Neural cell (in vitro differentiated cells): ENCODE measurements around the gene ATF6.

Experiments used
- POLR2AphosphoS5 ChIP-seq: IDR thresholded peaks from 2 replicates; pipeline ENCODE4 v1.6.1; 2012
- TAF1 ChIP-seq: IDR thresholded peaks from 2 replicates; pipeline ENCODE4 v1.6.1; 2012; ENCODE audit warnings: low read depth
- TF ChIP-seq, protein P1 (sequence below): fragments of 450-650 bp; IDR thresholded peaks from 2 replicates; pipeline ENCODE4 v1.5.1; 2014; ENCODE audit warnings: antibody characterized with exemption, mild to moderate bottlenecking, moderate library complexity; ENCODE audit not compliant: poor library complexity, severe bottlenecking

DNA sequence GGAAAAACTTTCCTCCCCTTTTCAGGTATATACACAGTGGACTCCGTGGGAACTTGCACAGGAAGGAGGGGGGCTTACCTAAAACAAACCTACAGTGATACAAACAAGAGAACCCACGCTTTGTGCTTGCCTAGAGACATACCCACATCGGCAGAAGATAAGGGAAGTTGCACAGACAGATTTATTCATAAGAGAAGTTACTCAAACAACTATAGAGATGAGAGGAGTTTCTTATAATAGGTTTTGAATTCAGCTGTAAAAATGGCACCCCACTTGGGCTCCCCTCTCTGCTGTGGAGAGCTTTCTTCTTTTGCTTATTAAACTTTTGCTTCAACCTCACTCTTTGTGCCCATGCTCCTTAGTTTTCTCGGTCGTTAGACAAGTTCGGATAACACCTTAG lies 18.3 kb upstream of the ATF6 start:
- TF ChIP-seq, protein P1, sequence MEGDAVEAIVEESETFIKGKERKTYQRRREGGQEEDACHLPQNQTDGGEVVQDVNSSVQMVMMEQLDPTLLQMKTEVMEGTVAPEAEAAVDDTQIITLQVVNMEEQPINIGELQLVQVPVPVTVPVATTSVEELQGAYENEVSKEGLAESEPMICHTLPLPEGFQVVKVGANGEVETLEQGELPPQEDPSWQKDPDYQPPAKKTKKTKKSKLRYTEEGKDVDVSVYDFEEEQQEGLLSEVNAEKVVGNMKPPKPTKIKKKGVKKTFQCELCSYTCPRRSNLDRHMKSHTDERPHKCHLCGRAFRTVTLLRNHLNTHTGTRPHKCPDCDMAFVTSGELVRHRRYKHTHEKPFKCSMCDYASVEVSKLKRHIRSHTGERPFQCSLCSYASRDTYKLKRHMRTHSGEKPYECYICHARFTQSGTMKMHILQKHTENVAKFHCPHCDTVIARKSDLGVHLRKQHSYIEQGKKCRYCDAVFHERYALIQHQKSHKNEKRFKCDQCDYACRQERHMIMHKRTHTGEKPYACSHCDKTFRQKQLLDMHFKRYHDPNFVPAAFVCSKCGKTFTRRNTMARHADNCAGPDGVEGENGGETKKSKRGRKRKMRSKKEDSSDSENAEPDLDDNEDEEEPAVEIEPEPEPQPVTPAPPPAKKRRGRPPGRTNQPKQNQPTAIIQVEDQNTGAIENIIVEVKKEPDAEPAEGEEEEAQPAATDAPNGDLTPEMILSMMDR: no peak
- TF ChIP-seq POLR2AphosphoS5 (no peak), TAF1 (no peak)
